Body of pancreas (tissue), 4 donors: ENCODE data around the gene GRIK1. TPM values are rescaled to one million over a fixed set of nuclear protein-coding genes. Genes with fewer than 3 reads are reported as not detected.

Source experiments
- ATAC-seq: fragments of 150-250 bp; one replicate; pipeline ENCODE4 v1.9.1; 2016
- DNase-seq, 4 donors: peaks; one replicate each; pipeline ENCODE4 v3.0.0-alpha.2; 2019
- H3K27ac ChIP-seq, 4 donors: fragments of 200-600 bp; sonication (generic); 1 replicate in 3 of 4; 2 replicates in 1 of 4; pipeline versions ENCODE4 v1.5.1 to v1.6.1; 2016 to 2019; ENCODE audit warnings: mild to moderate bottlenecking in 1 of 4, mixed read lengths in 1 of 4, moderate library complexity in 1 of 4
- H3K27me3 ChIP-seq, 2 donors: fragments of 200-600 bp; sonication (generic); one replicate each; pipeline ENCODE4 v1.6.0; 2016; ENCODE audit warnings: mild to moderate bottlenecking in 1 of 2
- H3K36me3 ChIP-seq, 2 donors: fragments of 200-600 bp; sonication (generic); replicated peaks in 1 of 2; 2 replicates each; pipeline ENCODE4 v1.5.1; 2016; ENCODE audit warnings: low read depth in 2 of 2; ENCODE audit not compliant: insufficient read depth in 1 of 2
- H3K4me1 ChIP-seq: fragments of 200-600 bp; sonication (generic); one replicate; pipeline ENCODE4 v1.6.0; 2016
- H3K4me3 ChIP-seq, 2 donors: fragments of 200-600 bp; sonication (generic); 1 replicate in 1 of 2; 2 replicates in 1 of 2; pipeline ENCODE4 v1.5.1; 2016 to 2019
- H3K9me3 ChIP-seq, 3 donors: fragments of 200-600 bp; sonication (generic); 1 replicate in 2 of 3; 2 replicates in 1 of 3; pipeline ENCODE4 v1.5.1; 2016
- CTCF ChIP-seq, 7 experiments: fragments of 450-650 bp in 4 of 7; fragments of 200-600 bp in 3 of 7; sonication (generic) in 3 of 7; IDR thresholded peaks; one replicate each; pipeline ENCODE4 v1.5.1; 2016 to 2019; ENCODE audit warnings: antibody characterized with exemption in 7 of 7
- POLR2A ChIP-seq, 3 donors: fragments of 450-650 bp; IDR thresholded peaks; one replicate each; pipeline ENCODE4 v1.6.1; 2016; ENCODE audit warnings: antibody characterized with exemption in 3 of 3, mild to moderate bottlenecking in 2 of 3
- WGBS, 2 donors: methylation state at CpG; one replicate each; pipeline ENCODE4 v1.1.5; 2017; 5-methylcytosine and 5-hydroxymethylcytosine counted together
- intact Hi-C: fragments of 100-400 bp; cut with DNase I; formaldehyde crosslinking; loops from one replicate; pipeline ENCODE4 v1.15.1; 2023
- total RNA-seq, 2 donors: library from RNA; depleted of rRNA; stranded (reverse); fragments of >200 nt; gene quantifications; one replicate each; pipeline ENCODE4 v1.1.0, GENCODE V29; 2016

Gene GRIK1
- total RNA-seq, 2 donors from 2014 or later = 0.66 TPM; not detected in 1

DNA sequence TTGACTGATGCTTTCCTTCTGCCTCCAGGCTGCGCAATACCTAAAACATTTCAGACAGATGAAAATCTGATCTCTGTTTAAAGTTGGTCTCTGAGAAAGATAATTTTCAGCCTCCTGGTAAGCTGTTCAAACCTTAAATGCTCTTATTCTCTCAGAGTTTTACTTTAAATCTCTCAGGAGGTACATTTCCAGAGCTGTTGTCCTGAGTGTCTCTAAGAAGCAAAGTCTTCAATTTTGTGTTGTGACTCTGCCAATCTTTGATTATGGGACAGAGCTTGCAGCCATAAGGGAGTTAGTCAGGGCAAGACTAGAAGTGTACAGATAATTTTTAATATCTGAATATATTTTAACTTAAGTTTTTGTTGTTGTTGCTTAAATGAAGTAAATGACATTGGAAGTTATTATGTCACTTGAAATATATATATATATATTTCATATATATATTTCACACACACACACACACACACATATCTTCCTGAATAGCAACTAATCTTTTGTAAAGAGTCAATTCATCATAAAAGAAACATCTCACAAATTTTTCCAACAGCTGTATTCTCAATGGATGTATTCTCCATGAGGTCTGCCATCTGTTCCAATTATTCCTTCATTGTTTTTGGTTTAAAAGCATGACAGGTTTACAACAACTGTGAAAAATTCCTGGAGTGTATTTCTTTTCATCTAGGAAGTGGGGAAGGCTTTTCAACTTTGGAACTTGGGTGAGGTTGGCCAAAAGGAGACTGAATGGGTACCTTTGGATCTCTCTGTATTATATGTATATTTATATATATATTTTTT is 381.7 kb downstream of the GRIK1 start:
- intact Hi-C loops = no loop called here
- WGBS, 2 donors = 97 to 100% methylated on average over 1 of the region's 1 CpG
- no peaks in the 10 kb centered on the region for H3K36me3 ChIP-seq
- H3K4me1 ChIP-seq = peaks cover 23% of the 10 kb centered on the region
- no peak for ATAC-seq
- H3K9me3 ChIP-seq = no peaks in the 10 kb centered on the region
- H3K4me3 ChIP-seq = no peak overlapping the region
- H3K27me3 ChIP-seq = no peaks in the 10 kb centered on the region
- DNase-seq = no peak
- TF ChIP-seq POLR2A (IDR thresholded peaks at IDR 0.05) (no peak), CTCF (IDR thresholded peaks at IDR 0.05) (no peak)
- H3K27ac ChIP-seq = no peak overlapping the region

- intact Hi-C loops = no loop called here
- Histone ChIP-seq H3K4me1 (peaks cover 23% of the 10 kb centered on the region), H3K27ac (no peak overlapping the region), H3K36me3 (no peaks in the 10 kb centered on the region), H3K9me3 (no peaks in the 10 kb centered on the region), H3K27me3 (no peaks in the 10 kb centered on the region), H3K4me3 (no peak overlapping the region)
- DNase-seq = no peak
- WGBS, 2 donors = 47 to 73% methylated on average over 1 of the region's 1 CpG
- no peak for TF ChIP-seq CTCF (IDR thresholded peaks at IDR 0.05)
- no peak for TF ChIP-seq POLR2A (IDR thresholded peaks at IDR 0.05)
- no peak for ATAC-seq
Observed at GRCh38 chr21:29557200-29557599, 382.6 kb downstream of the GRIK1 start.

DNA sequence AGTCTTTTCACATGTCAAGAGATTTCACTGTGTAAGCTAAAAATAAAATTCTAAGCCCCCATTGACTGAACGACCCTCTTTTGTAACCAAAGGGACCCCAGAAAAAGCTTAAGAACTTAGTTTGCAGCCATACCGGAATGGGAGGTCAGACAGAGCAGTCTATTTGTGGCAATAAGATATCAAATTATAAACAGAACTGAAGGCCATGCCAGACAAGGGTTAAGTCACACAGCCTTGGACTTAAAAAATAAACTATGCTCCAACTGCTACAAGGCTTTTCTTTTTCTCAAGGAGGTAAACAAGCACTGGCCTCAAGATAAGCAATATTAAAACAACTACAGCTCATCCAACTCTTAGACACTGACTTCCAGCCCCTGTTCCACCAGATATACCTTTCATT is 384.2 kb downstream of the GRIK1 start:
- TF ChIP-seq CTCF (IDR thresholded peaks at IDR 0.05) (no peak), POLR2A (IDR thresholded peaks at IDR 0.05) (no peak)
- Histone ChIP-seq H3K4me3 (no peak overlapping the region), H3K27ac (no peak overlapping the region), H3K9me3 (no peaks in the 10 kb centered on the region), H3K4me1 (peaks cover 23% of the 10 kb centered on the region), H3K27me3 (no peaks in the 10 kb centered on the region), H3K36me3 (no peaks in the 10 kb centered on the region)
- 36 to 37% methylated on average over 2 of the region's 2 CpGs for WGBS, 2 donors
- no peak for ATAC-seq
- intact Hi-C loops = no loop called here
- DNase-seq = no peak

GRCh38 chr21:29550205-29550604 is 389.6 kb downstream of the GRIK1 start:
- WGBS, 2 donors = 73 to 76% methylated on average over 2 of the region's 2 CpGs
- Histone ChIP-seq H3K4me1 (peaks cover 5% of the 10 kb centered on the region), H3K36me3 (no peaks in the 10 kb centered on the region), H3K27me3 (no peaks in the 10 kb centered on the region), H3K9me3 (no peaks in the 10 kb centered on the region), H3K4me3 (no peak overlapping the region), H3K27ac (no peak overlapping the region)
- ATAC-seq (no peak), DNase-seq (no peak)
- TF ChIP-seq CTCF (IDR thresholded peaks at IDR 0.05) (no peak), POLR2A (IDR thresholded peaks at IDR 0.05) (no peak)
- intact Hi-C loops = no loop called here

- no peaks in the 10 kb centered on the region for H3K27me3 ChIP-seq
- H3K9me3 ChIP-seq = no peaks in the 10 kb centered on the region
- intact Hi-C loops = no loop called here
- 94 to 97% methylated on average over 9 of the region's 9 CpGs for WGBS, 2 donors
- H3K4me1 ChIP-seq = no peaks in the 10 kb centered on the region
- no peaks in the 10 kb centered on the region for H3K36me3 ChIP-seq
- H3K4me3 ChIP-seq = no peak overlapping the region
- H3K27ac ChIP-seq = no peak overlapping the region
- DNase-seq (no peak), ATAC-seq (no peak)
- TF ChIP-seq POLR2A (IDR thresholded peaks at IDR 0.05) = no peak
- TF ChIP-seq CTCF (IDR thresholded peaks at IDR 0.05) = no peak
Observed at GRCh38 chr21:29549614-29550013, 390.2 kb downstream of the GRIK1 start.
